AG09309 (cell line): ENCODE measurements around the gene DSG2.

Experiments
- DNase-seq: peaks from one replicate; pipeline ENCODE4 v3.0.0-alpha.2; 2010; ENCODE audit warnings: low read depth
- H3K4me3 ChIP-seq: 2 replicates; pipeline ENCODE4 v1.5.1; 2011; ENCODE audit warnings: mild to moderate bottlenecking, low read depth, low read length, moderate library complexity; ENCODE audit not compliant: control insufficient read depth
- TF ChIP-seq, protein P1 (sequence below): IDR thresholded peaks from 2 replicates; pipeline ENCODE4 v1.5.1; 2011; ENCODE audit warnings: mild to moderate bottlenecking, low read depth, low read length, inconsistent platforms; ENCODE audit not compliant: insufficient read depth, control insufficient read depth; ENCODE audit errors: missing control alignments

Gene DSG2

DNA sequence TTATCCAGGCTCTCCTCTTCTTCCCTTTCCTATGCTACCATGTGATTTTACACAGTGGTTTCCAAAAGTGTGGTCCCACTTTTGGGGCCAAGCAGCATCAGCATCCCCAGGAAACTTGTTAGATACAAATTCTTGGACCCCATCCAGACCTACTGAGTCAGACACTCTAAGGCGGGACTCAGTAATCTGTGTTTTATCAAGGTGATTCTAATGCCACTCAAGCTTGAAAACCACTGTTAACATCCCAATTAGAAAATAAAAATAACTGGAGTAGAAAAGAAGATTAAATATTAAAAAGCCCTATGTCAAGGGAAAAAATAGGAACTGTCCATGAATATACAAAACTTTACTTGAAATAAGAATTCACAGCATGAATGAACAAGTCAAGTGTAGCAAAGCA, 10.8 kb downstream of the DSG2 start:
- DNase-seq: no peak
- TF ChIP-seq, protein P1, sequence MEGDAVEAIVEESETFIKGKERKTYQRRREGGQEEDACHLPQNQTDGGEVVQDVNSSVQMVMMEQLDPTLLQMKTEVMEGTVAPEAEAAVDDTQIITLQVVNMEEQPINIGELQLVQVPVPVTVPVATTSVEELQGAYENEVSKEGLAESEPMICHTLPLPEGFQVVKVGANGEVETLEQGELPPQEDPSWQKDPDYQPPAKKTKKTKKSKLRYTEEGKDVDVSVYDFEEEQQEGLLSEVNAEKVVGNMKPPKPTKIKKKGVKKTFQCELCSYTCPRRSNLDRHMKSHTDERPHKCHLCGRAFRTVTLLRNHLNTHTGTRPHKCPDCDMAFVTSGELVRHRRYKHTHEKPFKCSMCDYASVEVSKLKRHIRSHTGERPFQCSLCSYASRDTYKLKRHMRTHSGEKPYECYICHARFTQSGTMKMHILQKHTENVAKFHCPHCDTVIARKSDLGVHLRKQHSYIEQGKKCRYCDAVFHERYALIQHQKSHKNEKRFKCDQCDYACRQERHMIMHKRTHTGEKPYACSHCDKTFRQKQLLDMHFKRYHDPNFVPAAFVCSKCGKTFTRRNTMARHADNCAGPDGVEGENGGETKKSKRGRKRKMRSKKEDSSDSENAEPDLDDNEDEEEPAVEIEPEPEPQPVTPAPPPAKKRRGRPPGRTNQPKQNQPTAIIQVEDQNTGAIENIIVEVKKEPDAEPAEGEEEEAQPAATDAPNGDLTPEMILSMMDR: no peak
- no peak overlapping the region for H3K4me3 ChIP-seq

- TF ChIP-seq, protein P1: no peak
- H3K4me3 ChIP-seq: no peak overlapping the region
- DNase-seq: no peak
These were observed 11.6 kb downstream of the DSG2 start for GRCh38 chr18:31509571-31509970.

- no peak for DNase-seq
- TF ChIP-seq, protein P1: no peak
- no peak overlapping the region for H3K4me3 ChIP-seq
These were observed 12.3 kb downstream of the DSG2 start for GRCh38 chr18:31510319-31510718.

- no peak for DNase-seq
- TF ChIP-seq, protein P1: no peak
- no peak overlapping the region for H3K4me3 ChIP-seq
These were observed 13.1 kb downstream of the DSG2 start for GRCh38 chr18:31511098-31511497.

- DNase-seq: no peak
- TF ChIP-seq, protein P1: no peak
- no peak overlapping the region for H3K4me3 ChIP-seq
These were observed 14.3 kb downstream of the DSG2 start for GRCh38 chr18:31512203-31512764.

DNA sequence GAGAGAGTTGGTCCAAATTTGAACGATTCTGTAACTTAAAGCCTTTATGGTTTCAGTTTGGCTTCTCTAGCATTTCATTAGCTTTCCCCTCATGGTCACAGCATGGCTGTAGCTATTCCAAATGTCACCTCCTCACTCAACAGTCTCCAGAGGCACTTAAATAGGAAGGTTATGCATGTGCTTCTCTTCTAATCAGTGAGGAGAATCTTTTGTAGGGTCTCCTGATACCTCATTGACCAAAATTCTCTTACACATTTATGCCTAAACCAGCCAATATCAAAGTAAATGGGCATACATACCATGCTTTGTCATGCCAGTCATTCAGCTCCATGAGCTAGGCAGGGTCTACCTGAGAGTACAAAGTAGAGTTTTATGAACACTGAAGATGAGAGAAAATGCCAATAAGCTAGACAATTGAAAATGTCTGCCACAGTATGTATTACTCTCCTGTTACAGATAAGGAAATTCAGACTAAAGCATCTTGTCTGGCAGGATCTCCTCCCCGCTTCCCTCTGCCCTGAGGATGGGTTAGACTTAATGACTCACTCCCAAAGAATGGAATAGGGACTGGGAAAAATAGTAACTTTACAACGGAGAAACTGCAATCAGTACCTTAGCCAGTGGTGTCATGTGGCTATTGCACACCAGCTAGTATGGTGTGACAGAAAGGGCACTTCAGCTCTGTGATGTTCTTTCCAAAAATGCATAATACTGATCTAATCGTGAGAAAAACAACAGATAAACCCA, 15.4 kb downstream of the DSG2 start:
- no peak overlapping the region for H3K4me3 ChIP-seq
- DNase-seq: no peak
- TF ChIP-seq, protein P1: no peak

- H3K4me3 ChIP-seq: no peak overlapping the region
- TF ChIP-seq, protein P1: no peak
- DNase-seq: no peak
These were observed 18.5 kb downstream of the DSG2 start for GRCh38 chr18:31516437-31516836.
